ENCODE data around the gene TCEANC.

TCEANC gene

GRCh38 chrX:13689741-13690211 is 36.8 kb downstream of the TCEANC start:
- Histone ChIP-seq H3K4me1 (ENCODE audit: control insufficient read depth in 1 of 2, insufficient read depth in 2 of 2, low read length in 2 of 2) (peaks cover 4 to 9% of the 10 kb centered on the region in 2 experiments), H3K14ac (ENCODE audit: low read length) (peak overlapping the region; percentile 93), H3K79me1 (ENCODE audit: low read length) (peaks cover 8% of the 10 kb centered on the region), H3K9me3 (ENCODE audit: insufficient read depth, low read depth, low read length) (no peaks in the 10 kb centered on the region), H3K18ac (ENCODE audit: low read length) (peak overlapping the region; percentile 96), H3K36me3 (ENCODE audit: control insufficient read depth in 1 of 2, insufficient read depth in 2 of 2, low read length in 2 of 2) (peaks cover 0 to 1% of the 10 kb centered on the region in 2 experiments), H3K23ac (ENCODE audit: low read length) (no peak overlapping the region), H4K8ac (ENCODE audit: low read depth, low read length) (peak overlapping the region; percentile 84), H3K79me2 (ENCODE audit: control insufficient read depth, insufficient read depth, low read length, poor library complexity) (peaks cover 12% of the 10 kb centered on the region), H3K4me2 (ENCODE audit: low read length) (peak overlapping the region; percentile 64), H4K12ac (ENCODE audit: low read depth, low read length) (no peak overlapping the region), H3K27me3 (ENCODE audit: insufficient read depth, low read length) (no peaks in the 10 kb centered on the region), H2BK120ac (ENCODE audit: insufficient read depth, low read length, poor library complexity) (peak overlapping the region; percentile 93), H2AK5ac (ENCODE audit: low read length) (peak overlapping the region; percentile 73), H4K91ac (ENCODE audit: low read depth, low read length) (peak overlapping the region; percentile 88), H2AFZ (ENCODE audit: insufficient read depth, low read length, poor library complexity) (no peak overlapping the region), H3K4ac (ENCODE audit: low read depth, low read length) (peak overlapping the region; percentile 55), H2BK12ac (ENCODE audit: low read length) (no peak overlapping the region), H3K27ac (ENCODE audit: low read depth, low read length) (peak overlapping the region; percentile 97), H3K4me3 (ENCODE audit: low read depth, low read length) (peak overlapping the region; percentile 84), H2BK5ac (ENCODE audit: low read depth, low read length, poor library complexity) (peak overlapping the region; percentile 88), H3K9ac (ENCODE audit: low read length) (peak overlapping the region; percentile 86)
- WGBS (ENCODE audit: extremely low coverage, insufficient coverage, insufficient read length): no CpG with 5 or more reads among the region's 16 CpGs
- DNase-seq: peak; percentile 8 to 61

GRCh38 chrX:13690836-13691235 is 37.9 kb downstream of the TCEANC start:
- WGBS (ENCODE audit: extremely low coverage, insufficient coverage, insufficient read length): no CpG with 5 or more reads among the region's 3 CpGs
- Histone ChIP-seq H2AK5ac (ENCODE audit: low read length) (no peak overlapping the region), H3K4me2 (ENCODE audit: low read length) (peak overlapping the region; percentile 64), H3K18ac (ENCODE audit: low read length) (no peak overlapping the region), H2BK120ac (ENCODE audit: insufficient read depth, low read length, poor library complexity) (no peak overlapping the region), H4K91ac (ENCODE audit: low read depth, low read length) (no peak overlapping the region), H3K14ac (ENCODE audit: low read length) (no peak overlapping the region), H3K36me3 (ENCODE audit: control insufficient read depth in 1 of 2, insufficient read depth in 2 of 2, low read length in 2 of 2) (peaks cover 0 to 3% of the 10 kb centered on the region in 2 experiments), H3K27me3 (ENCODE audit: insufficient read depth, low read length) (no peaks in the 10 kb centered on the region), H3K9ac (ENCODE audit: low read length) (no peak overlapping the region), H3K79me2 (ENCODE audit: control insufficient read depth, insufficient read depth, low read length, poor library complexity) (peaks cover 16% of the 10 kb centered on the region), H4K12ac (ENCODE audit: low read depth, low read length) (no peak overlapping the region), H3K9me3 (ENCODE audit: insufficient read depth, low read depth, low read length) (no peaks in the 10 kb centered on the region), H2AFZ (ENCODE audit: insufficient read depth, low read length, poor library complexity) (no peak overlapping the region), H3K27ac (ENCODE audit: low read depth, low read length) (peak overlapping the region; percentile 10), H3K4ac (ENCODE audit: low read depth, low read length) (peak overlapping the region; percentile 83), H2BK12ac (ENCODE audit: low read length) (no peak overlapping the region), H4K8ac (ENCODE audit: low read depth, low read length) (no peak overlapping the region), H3K79me1 (ENCODE audit: low read length) (peaks cover 8% of the 10 kb centered on the region), H3K4me1 (ENCODE audit: control insufficient read depth in 1 of 2, insufficient read depth in 2 of 2, low read length in 2 of 2) (peaks cover 7 to 12% of the 10 kb centered on the region in 2 experiments), H3K4me3 (ENCODE audit: low read depth, low read length) (no peak overlapping the region), H3K23ac (ENCODE audit: low read length) (no peak overlapping the region), H2BK5ac (ENCODE audit: low read depth, low read length, poor library complexity) (no peak overlapping the region)
- DNase-seq: peak in 1 of 2 donors; percentile 47

GRCh38 chrX:13691841-13692371 is 39.0 kb downstream of the TCEANC start:
- peaks cover 8% of the 10 kb centered on the region for H3K79me1 ChIP-seq (ENCODE audit: low read length)
- H2BK120ac ChIP-seq (ENCODE audit: insufficient read depth, low read length, poor library complexity): no peak overlapping the region
- H3K4me3 ChIP-seq (ENCODE audit: low read depth, low read length): no peak overlapping the region
- H3K18ac ChIP-seq (ENCODE audit: low read length): no peak overlapping the region
- no peaks in the 10 kb centered on the region for H3K9me3 ChIP-seq (ENCODE audit: insufficient read depth, low read depth, low read length)
- no peak overlapping the region for H3K23ac ChIP-seq (ENCODE audit: low read length)
- peak in 1 of 2 donors; percentile 33 for DNase-seq
- H3K27ac ChIP-seq (ENCODE audit: low read depth, low read length): peak overlapping the region; percentile 9
- H4K91ac ChIP-seq (ENCODE audit: low read depth, low read length): no peak overlapping the region
- H3K36me3 ChIP-seq (ENCODE audit: control insufficient read depth in 1 of 2, insufficient read depth in 2 of 2, low read length in 2 of 2): peaks cover 0 to 3% of the 10 kb centered on the region in 2 experiments
- no peaks in the 10 kb centered on the region for H3K27me3 ChIP-seq (ENCODE audit: insufficient read depth, low read length)
- no peak overlapping the region for H2BK5ac ChIP-seq (ENCODE audit: low read depth, low read length, poor library complexity)
- no peak overlapping the region for H3K14ac ChIP-seq (ENCODE audit: low read length)
- H3K4me2 ChIP-seq (ENCODE audit: low read length): no peak overlapping the region
- H4K8ac ChIP-seq (ENCODE audit: low read depth, low read length): no peak overlapping the region
- H3K9ac ChIP-seq (ENCODE audit: low read length): no peak overlapping the region
- no peak overlapping the region for H4K12ac ChIP-seq (ENCODE audit: low read depth, low read length)
- no CpG with 5 or more reads among the region's 7 CpGs for WGBS (ENCODE audit: extremely low coverage, insufficient coverage, insufficient read length)
- peaks cover 16% of the 10 kb centered on the region for H3K79me2 ChIP-seq (ENCODE audit: control insufficient read depth, insufficient read depth, low read length, poor library complexity)
- no peak overlapping the region for H2BK12ac ChIP-seq (ENCODE audit: low read length)
- peak overlapping the region; percentile 62 for H3K4ac ChIP-seq (ENCODE audit: low read depth, low read length)
- H3K4me1 ChIP-seq (ENCODE audit: control insufficient read depth in 1 of 2, insufficient read depth in 2 of 2, low read length in 2 of 2): peaks cover 7 to 12% of the 10 kb centered on the region in 2 experiments
- no peak overlapping the region for H2AK5ac ChIP-seq (ENCODE audit: low read length)
- no peak overlapping the region for H2AFZ ChIP-seq (ENCODE audit: insufficient read depth, low read length, poor library complexity)

- no peaks in the 10 kb centered on the region for H3K9me3 ChIP-seq (ENCODE audit: insufficient read depth, low read depth, low read length)
- H4K91ac ChIP-seq (ENCODE audit: low read depth, low read length): no peak overlapping the region
- no peak overlapping the region for H2BK120ac ChIP-seq (ENCODE audit: insufficient read depth, low read length, poor library complexity)
- no peak overlapping the region for H2BK12ac ChIP-seq (ENCODE audit: low read length)
- no peak overlapping the region for H2AFZ ChIP-seq (ENCODE audit: insufficient read depth, low read length, poor library complexity)
- H3K27me3 ChIP-seq (ENCODE audit: insufficient read depth, low read length): no peaks in the 10 kb centered on the region
- peaks cover 0 to 3% of the 10 kb centered on the region in 2 experiments for H3K36me3 ChIP-seq (ENCODE audit: control insufficient read depth in 1 of 2, insufficient read depth in 2 of 2, low read length in 2 of 2)
- H3K23ac ChIP-seq (ENCODE audit: low read length): no peak overlapping the region
- H4K8ac ChIP-seq (ENCODE audit: low read depth, low read length): no peak overlapping the region
- no peak overlapping the region for H3K18ac ChIP-seq (ENCODE audit: low read length)
- no peak overlapping the region for H3K14ac ChIP-seq (ENCODE audit: low read length)
- H3K27ac ChIP-seq (ENCODE audit: low read depth, low read length): peak overlapping the region; percentile 7
- DNase-seq: peak in 1 of 2 donors; percentile 70
- H2BK5ac ChIP-seq (ENCODE audit: low read depth, low read length, poor library complexity): no peak overlapping the region
- H3K4ac ChIP-seq (ENCODE audit: low read depth, low read length): no peak overlapping the region
- H3K79me2 ChIP-seq (ENCODE audit: control insufficient read depth, insufficient read depth, low read length, poor library complexity): peaks cover 16% of the 10 kb centered on the region
- H3K9ac ChIP-seq (ENCODE audit: low read length): no peak overlapping the region
- H3K4me3 ChIP-seq (ENCODE audit: low read depth, low read length): no peak overlapping the region
- no CpG with 5 or more reads among the region's 5 CpGs for WGBS (ENCODE audit: extremely low coverage, insufficient coverage, insufficient read length)
- H2AK5ac ChIP-seq (ENCODE audit: low read length): no peak overlapping the region
- peaks cover 7 to 12% of the 10 kb centered on the region in 2 experiments for H3K4me1 ChIP-seq (ENCODE audit: control insufficient read depth in 1 of 2, insufficient read depth in 2 of 2, low read length in 2 of 2)
- no peak overlapping the region for H4K12ac ChIP-seq (ENCODE audit: low read depth, low read length)
- peaks cover 8% of the 10 kb centered on the region for H3K79me1 ChIP-seq (ENCODE audit: low read length)
- H3K4me2 ChIP-seq (ENCODE audit: low read length): no peak overlapping the region
Measured at GRCh38 chrX:13692771-13693231, 39.9 kb downstream of the TCEANC start.

Measured in trophoblast cell (in vitro differentiated cells and primary cell).